DOHH2 (cell line): ENCODE data around the gene TNFAIP2.
"Not testable (repeated sequence)": the region's sequence is repeated elsewhere in the genome, so short reads cannot be mapped to it uniquely, and the experiment has no call there.

ENCODE experiments used
- CTCF ChIP-seq: fragments of 200-600 bp; sonication (generic); IDR thresholded peaks from one replicate; pipeline ENCODE4 v1.5.1; 2014; ENCODE audit warnings: antibody characterized with exemption, mild to moderate bottlenecking, low read depth, low read length; ENCODE audit not compliant: poor library complexity, severe bottlenecking
- EZH2phosphoT487 ChIP-seq: fragments of 200-600 bp; sonication (generic); IDR thresholded peaks from 2 replicates; pipeline ENCODE4 v1.6.1; 2017; ENCODE audit warnings: borderline replicate concordance, mild to moderate bottlenecking, antibody characterized with exemption, low read length, moderate library complexity, mixed read lengths

- not testable (repeated sequence) for TF ChIP-seq CTCF, EZH2phosphoT487
Measured at GRCh38 chr14:103119527-103119926, 3.7 kb upstream of the TNFAIP2 start.
